LNCaP clone FGC (cell line): ENCODE measurements around the gene GPAM.

Source experiments
- DNase-seq: peaks from one replicate; pipeline ENCODE4 v3.0.0-alpha.2; 2011; ENCODE audit warnings: low read depth
- H3K4me3 ChIP-seq: 2 replicates; pipeline ENCODE4 v1.5.1; 2011; ENCODE audit warnings: mild to moderate bottlenecking, low read depth, low read length, control low read depth
- TF ChIP-seq, protein P1 (sequence below): IDR thresholded peaks from 2 replicates; pipeline ENCODE4 v1.5.1; 2012; ENCODE audit warnings: mild to moderate bottlenecking; ENCODE audit not compliant: control insufficient read depth, insufficient read depth; ENCODE audit errors: extremely low read depth

GPAM gene

GRCh38 chr10:112223725-112224124 lies 40.2 kb upstream of the GPAM start:
- H3K4me3 ChIP-seq: no peak overlapping the region
- DNase-seq: no peak

GRCh38 chr10:112222799-112223198 lies 39.2 kb upstream of the GPAM start:
- TF ChIP-seq, protein P1, sequence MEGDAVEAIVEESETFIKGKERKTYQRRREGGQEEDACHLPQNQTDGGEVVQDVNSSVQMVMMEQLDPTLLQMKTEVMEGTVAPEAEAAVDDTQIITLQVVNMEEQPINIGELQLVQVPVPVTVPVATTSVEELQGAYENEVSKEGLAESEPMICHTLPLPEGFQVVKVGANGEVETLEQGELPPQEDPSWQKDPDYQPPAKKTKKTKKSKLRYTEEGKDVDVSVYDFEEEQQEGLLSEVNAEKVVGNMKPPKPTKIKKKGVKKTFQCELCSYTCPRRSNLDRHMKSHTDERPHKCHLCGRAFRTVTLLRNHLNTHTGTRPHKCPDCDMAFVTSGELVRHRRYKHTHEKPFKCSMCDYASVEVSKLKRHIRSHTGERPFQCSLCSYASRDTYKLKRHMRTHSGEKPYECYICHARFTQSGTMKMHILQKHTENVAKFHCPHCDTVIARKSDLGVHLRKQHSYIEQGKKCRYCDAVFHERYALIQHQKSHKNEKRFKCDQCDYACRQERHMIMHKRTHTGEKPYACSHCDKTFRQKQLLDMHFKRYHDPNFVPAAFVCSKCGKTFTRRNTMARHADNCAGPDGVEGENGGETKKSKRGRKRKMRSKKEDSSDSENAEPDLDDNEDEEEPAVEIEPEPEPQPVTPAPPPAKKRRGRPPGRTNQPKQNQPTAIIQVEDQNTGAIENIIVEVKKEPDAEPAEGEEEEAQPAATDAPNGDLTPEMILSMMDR: no peak
- DNase-seq: no peak
- H3K4me3 ChIP-seq: no peak overlapping the region

More at GRCh38 chr10:112223725-112224124, 40.2 kb upstream of the GPAM start:
- TF ChIP-seq, protein P1: no peak

DNA sequence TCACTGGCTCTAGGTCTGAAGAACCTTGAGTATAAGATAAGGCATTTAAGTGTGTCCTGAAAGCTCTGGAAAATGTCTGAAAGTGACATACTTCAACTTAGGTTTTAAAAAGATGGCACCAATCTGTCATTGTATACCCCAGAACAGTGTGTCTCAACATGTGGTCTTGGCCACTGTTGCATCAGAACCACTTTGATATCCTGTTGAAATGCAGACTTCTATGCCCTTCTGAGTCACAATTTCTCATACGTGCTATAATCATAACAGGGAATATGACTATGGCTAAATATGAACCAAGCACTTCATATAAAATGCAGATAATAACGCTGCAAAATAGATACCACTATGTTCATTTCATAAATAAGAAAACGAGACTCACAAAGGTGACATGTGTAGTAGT lies 38.0 kb upstream of the GPAM start:
- TF ChIP-seq, protein P1: no peak
- H3K4me3 ChIP-seq: no peak overlapping the region
- DNase-seq: no peak

DNA sequence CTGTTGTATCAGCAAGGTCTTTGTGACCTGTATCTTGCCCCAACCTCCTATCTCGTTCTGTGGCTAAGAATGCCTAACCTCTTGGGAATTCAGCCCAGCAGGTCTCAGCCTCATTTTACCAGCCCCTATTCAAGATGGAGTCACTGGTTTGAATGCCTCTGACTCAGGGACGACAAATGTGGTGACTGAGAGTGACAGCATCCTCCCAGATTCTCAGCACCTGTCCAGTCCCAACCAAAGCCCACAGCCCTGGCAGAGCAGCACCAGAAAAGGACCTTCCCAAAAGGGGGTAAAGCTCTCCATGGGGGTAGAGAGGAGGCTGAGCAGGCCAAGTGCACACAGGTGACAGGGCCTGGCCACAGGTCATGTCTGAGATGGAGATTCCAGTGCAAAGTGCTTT lies 35.4 kb upstream of the GPAM start:
- no peak for DNase-seq
- H3K4me3 ChIP-seq: no peak overlapping the region
- TF ChIP-seq, protein P1: no peak

DNA sequence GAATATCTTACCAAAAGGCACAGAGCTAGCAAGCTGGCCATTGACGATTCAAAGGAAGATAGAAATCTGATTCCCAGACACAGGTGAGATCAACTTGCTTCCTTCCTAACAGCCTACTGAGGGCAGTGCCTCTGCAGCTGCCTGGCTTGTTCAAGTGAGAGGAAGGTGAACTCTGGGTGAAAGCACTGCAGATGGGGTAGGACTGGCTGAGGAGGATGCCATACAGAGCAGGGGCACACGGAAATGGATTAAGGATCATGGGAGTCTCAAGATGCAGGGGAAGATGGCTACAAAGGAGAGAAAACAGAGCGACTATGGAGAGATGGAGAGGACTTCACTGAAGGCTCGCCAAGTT lies 34.4 kb upstream of the GPAM start:
- H3K4me3 ChIP-seq: no peak overlapping the region
- TF ChIP-seq, protein P1: no peak
- no peak for DNase-seq

GRCh38 chr10:112217386-112218035 lies 33.9 kb upstream of the GPAM start:
- TF ChIP-seq, protein P1: no peak
- no peak for DNase-seq

GRCh38 chr10:112216966-112217365 lies 33.4 kb upstream of the GPAM start:
- no peak overlapping the region for H3K4me3 ChIP-seq
- TF ChIP-seq, protein P1: no peak
- DNase-seq: no peak

More at GRCh38 chr10:112217386-112218035, 33.9 kb upstream of the GPAM start:
- H3K4me3 ChIP-seq: no peak overlapping the region
